IPS DF 19.7 (cell line): ENCODE measurements around the gene YWHAB.
"Not testable (repeated sequence)": the region's sequence is repeated elsewhere in the genome, so short reads cannot be mapped to it uniquely, and the experiment has no call there.

ENCODE experiments used
- DNase-seq: peaks from one replicate; pipeline ENCODE4 v3.0.0-alpha.2; 2013; ENCODE audit warnings: low read depth, low spot score

YWHAB gene

DNA sequence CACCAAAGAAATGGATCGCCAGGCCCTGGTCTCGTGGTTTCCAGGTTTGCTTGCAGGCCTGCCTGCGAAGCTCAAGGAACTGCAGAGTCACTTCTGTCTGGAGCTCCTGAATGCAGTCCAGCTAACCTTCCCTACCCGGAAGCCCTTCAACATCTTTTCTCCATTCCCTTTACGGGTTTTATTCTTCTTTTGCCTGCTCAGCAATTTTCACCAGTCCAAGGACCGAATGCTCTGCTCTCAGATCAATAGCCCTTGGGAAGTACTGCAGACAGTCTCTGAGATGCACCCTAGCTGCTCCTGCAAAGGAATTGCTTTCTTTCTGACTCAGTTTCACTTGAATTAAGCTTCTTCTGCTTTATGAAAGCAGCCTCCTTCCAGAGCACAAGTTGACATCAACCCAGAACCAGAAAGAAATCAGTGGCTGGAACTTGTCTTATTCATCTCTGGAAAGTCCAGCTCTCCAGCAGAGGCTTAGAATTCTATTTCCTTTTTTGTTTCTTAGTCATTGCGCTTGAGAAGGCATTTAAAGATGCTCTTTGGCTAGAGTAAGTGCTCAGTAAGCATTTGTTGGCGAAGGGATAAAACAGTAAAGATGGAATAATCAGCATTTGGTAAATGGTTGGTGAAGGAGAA is 18.7 kb upstream of the YWHAB start:
- no peak for DNase-seq

DNA sequence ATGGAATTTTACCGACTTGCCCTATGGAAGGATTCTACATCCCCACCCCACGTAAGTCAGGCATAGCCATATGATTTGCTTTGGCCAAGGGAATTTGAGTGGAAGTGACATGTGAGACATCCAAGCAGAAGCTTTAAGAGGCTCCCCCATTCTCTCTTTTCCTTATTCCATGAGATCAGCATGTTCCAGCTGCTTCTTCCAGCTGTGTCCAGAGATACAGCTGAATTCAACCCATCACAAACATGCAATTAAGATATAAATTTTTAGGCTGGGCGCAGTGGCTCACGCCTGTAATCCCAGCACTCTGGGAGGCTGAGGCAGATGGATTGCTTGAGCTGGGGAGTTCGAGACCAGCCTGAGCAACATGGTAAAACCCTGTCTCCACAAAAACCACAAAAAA is 16.0 kb upstream of the YWHAB start:
- DNase-seq, result no peak

DNA sequence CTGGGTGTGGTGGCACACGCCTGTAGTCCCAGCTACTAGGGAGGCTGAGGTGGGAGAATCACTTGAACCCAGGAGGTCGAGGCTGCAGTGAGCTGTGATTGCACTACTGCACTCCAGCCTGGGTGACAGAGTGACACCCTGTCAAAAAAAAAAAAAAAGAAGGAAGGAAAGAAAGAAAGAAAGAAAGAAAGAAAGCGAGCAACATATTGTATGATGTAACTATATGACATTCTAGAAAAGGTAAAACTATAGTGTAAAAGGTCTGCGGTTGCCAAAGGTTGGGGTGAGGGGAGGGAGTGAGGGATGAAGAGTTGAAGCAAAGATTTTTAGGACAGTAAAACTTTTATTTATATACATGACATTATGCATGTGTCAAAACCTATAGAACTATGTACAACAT is 3.1 kb upstream of the YWHAB start:
- not testable (repeated sequence) for DNase-seq

DNA sequence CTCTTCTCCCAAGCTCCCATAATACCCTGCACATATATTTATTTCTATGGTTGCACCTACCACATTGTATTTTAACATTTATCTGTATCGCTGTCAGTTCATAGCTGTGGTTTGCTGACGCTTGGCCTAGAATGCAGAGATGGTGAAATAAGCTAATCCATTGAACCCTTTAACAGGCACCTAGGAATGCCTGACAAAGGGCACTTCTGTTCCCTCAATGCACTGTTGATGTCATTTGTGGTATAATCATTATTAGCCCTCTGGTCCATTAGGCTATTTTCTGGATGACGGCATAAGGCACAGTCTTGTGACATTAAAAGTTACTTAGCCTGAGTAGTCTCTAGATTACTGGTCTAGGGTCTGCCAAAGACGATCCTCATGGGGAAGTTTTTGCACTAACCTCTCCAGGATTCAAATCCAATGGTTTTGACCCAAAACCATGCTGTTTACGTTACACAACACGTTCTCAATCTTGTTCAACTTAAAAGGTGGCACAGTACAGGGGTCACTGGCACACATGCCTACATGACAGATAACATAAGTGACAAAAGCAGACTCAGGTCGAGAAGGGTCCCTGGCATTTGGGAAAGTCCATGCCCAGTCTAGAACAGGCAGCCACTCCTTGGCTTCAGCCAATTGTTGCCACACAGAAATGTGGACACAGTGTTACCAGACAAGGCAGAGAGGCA is 2.1 kb upstream of the YWHAB start:
- DNase-seq, result no peak

DNA sequence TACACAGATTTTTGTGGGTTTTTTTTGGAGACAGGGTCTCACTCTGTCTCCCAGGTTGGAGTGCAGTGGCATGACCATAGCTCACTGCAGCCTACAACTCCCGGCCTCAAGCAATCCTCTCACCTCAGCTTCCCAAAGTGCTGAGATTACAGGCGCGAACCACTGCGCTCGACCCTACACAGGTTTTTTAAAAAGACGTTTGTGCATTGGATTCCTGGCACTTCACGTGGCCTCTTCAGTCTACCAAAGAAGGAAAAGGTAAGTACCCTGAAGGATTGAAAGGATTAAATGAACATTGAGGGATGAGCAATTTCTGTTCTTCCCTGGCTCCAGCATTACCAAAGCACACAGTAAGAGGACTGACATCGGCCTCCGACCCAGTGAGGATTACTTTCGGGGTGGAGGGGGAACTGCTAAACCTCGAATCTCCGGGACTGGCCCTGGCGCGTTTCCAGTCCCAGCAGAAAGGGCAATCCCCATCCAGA is 556 bp upstream of the YWHAB start:
- no peak for DNase-seq

GRCh38 chr20:44886266-44886651 is 754 bp downstream of the YWHAB start:
- no peak for DNase-seq

- no peak for DNase-seq
Observed at GRCh38 chr20:44886828-44887227, 1.3 kb downstream of the YWHAB start.

DNA sequence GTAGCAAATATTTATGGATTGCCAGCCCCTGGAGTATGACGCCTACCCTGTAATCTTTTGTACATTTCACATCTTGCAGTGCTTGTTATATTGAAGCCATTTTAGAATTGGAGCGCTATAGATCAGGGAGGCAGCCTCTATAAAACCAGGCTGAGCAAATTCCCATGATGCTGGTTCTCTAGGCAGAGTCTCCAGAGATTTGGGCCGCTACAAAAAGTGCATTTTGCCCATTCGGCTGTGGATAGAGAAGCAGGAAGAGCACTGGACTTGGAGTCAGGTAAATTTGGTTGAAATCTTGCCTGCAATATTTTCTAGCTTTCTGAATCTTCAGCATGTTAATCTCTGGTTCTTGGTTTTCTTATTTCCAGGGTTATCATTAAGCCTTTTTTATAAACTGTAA is 2.0 kb downstream of the YWHAB start:
- no peak for DNase-seq

GRCh38 chr20:44888226-44889103 is 3.0 kb downstream of the YWHAB start:
- no peak for DNase-seq

GRCh38 chr20:44891826-44892225 is 6.3 kb downstream of the YWHAB start:
- DNase-seq, result no peak

DNA sequence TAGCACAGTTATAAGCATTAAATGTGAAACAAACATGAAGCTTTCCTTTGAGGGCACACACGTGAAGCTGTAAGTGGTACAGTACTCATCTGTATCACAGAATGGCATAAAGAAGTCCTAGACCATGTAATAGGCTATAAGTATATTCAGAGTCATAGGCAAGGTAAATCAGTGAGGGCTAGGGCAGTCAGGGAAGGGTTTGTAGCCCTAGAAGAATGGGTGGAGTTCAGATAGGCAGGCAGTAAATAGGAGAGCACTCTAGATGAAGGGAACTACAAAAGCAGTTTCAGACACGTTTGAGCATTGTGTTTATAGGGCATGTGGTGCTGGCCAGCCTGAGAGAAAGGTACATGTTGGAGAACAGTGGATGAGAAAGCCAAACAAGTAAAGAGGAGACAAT is 9.5 kb downstream of the YWHAB start:
- no peak for DNase-seq

DNA sequence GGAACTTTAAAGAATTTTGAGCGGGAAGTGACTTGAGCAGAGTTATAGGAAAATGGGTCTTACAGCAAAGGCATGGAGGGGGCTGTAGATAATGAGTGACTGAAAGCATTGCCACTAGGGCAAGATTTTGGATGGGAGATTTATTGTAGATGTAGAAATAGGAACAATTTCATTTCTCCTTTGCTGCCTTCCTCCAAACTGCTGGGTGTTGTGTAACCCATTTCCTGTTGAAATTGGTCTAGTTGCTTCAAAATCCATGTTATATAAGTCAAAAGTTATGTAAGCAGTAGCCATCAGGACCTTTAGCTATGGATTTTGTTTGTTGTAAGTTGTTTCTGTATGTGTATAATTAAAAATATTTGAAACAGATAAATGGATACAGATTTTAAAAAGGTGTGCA is 11.1 kb downstream of the YWHAB start:
- no peak for DNase-seq

DNA sequence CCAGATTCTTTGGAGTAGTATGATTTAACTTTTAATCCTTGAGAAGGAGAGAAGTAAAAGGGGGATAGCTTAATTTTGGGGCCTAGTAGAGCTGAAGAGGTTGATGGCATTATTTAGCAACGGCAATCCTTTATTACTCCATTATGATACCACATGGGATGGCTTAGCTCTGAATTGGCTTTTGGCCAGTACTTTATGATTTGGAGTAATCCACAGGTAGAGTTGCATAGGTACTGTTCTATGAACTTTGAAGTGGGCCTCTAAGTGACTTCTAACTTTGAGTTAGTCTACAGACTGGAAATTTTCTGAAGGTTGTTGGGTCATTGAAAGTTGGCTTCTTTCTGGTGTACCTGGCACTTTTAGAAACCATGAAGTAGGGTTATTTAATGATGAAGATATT is 11.6 kb downstream of the YWHAB start:
- no peak for DNase-seq

GRCh38 chr20:44900231-44900854 is 14.8 kb downstream of the YWHAB start:
- DNase-seq, result no peak

- DNase-seq, result no peak
Observed at GRCh38 chr20:44901974-44902373, 16.5 kb downstream of the YWHAB start.

DNA sequence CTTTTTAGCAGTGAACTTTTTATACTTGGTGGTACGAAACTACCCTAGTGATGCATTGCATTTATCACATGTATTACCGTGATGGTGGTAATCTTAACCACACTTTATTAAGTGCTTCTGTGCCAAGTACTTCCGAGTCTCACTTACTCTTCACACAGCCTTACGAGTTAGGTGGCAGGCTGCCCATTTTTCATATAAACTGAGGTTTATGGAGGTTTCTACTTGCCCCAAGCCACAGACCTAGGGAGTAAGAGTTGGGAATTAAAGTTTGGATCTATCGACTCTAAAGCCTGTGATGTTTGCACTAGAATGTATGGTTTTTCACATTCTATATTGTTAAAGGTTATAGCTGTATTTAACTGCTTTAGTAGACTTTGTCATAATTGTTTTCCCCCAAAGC is 18.9 kb downstream of the YWHAB start:
- DNase-seq, result no peak

- DNase-seq, result no peak
Observed at GRCh38 chr20:44908987-44909871, 23.7 kb downstream of the YWHAB start.

GRCh38 chr20:44909872-44910689 is 24.6 kb downstream of the YWHAB start, which contains the start of gene PABPC1L:
Gene PABPC1L (plus strand): TSS chr20:44910060. CDS start chr20:44910144, 84 bp downstream.
- peak; percentile 82 for DNase-seq

GRCh38 chr20:44910690-44911262 is 25.3 kb downstream of the YWHAB start:
- no peak for DNase-seq
